ENCODE results near the gene ARL8A. TPM values are rescaled to one million over a fixed set of nuclear protein-coding genes. Genes with fewer than 3 reads are reported as not detected.
"Not testable (repeated sequence)": the region's sequence is repeated elsewhere in the genome, so short reads cannot be mapped to it uniquely, and the experiment has no call there.

ARL8A gene
- polyA plus RNA-seq, 3 donors, result 41.9 to 46.0 (median 43.3) TPM

DNA sequence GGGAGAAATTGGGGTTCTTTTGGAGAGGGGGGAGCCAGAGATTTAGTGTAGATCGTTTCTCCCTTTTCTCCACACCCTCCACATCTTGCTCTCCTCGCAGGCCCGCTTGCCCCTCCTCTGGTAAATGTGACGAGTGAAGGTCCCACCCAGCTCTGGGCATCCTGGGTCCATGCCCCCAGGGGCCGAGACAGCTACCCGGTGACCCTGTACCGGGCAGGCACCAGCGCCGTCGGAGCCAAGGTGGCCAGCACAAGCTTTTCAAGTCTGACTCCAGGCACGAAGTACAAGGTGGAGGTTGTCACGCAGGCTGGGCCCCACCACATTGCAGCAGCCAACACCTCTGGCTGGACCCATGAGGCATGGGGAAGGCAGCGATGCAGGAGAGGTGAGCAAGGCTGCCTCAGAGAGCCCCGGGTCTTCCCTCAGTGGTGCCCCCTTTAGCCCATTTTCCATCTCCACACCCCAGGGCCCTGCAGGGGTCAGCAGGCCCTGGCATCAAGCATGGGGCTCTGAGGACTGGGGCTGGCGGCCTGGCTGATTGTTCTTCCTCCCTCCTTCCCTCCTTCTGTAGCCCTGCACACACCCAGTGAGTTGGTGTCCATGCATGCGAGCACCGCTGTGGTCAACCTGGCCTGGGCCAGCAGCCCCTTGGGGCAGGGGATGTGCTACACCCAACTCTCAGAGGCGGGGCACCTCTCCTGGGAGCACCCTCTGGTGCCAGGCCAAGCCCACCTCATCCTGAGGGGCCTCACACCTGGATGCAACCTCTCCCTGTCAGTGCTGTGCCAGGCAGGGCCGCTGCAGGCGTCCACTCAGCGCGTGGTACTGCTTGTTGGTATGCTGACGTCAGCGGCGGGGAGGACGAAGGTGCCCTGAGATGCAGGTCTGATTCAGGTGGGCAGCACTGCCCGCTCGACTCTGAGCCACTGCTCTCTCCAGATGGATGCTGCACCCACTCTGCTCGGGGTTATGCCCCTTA, 32.7 kb upstream of the ARL8A start:
- no peak for DNase-seq (ENCODE audit: low read depth in 3 of 3, low spot score in 2 of 3)

- no peak for DNase-seq (ENCODE audit: low read depth in 3 of 3, low spot score in 2 of 3)
Observed at GRCh38 chr1:202173993-202174392, 29.5 kb upstream of the ARL8A start.

DNA sequence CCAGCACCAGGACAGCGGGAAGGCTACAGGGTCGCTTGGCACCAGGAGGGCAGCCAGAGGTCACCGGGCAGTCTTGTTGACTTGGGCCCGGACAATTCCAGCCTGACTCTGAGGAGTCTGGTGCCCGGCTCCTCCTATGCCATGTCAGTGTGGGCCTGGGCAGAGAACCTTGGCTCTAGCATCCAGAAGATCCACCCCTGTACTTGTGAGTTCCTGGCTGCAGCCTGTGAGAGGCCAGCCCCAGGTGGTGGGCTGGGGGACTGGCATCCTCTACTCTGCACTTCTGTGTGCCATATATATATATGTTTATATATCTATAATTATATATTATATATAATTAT, 27.4 kb upstream of the ARL8A start:
- no peak for DNase-seq (ENCODE audit: low read depth in 3 of 3, low spot score in 2 of 3)

DNA sequence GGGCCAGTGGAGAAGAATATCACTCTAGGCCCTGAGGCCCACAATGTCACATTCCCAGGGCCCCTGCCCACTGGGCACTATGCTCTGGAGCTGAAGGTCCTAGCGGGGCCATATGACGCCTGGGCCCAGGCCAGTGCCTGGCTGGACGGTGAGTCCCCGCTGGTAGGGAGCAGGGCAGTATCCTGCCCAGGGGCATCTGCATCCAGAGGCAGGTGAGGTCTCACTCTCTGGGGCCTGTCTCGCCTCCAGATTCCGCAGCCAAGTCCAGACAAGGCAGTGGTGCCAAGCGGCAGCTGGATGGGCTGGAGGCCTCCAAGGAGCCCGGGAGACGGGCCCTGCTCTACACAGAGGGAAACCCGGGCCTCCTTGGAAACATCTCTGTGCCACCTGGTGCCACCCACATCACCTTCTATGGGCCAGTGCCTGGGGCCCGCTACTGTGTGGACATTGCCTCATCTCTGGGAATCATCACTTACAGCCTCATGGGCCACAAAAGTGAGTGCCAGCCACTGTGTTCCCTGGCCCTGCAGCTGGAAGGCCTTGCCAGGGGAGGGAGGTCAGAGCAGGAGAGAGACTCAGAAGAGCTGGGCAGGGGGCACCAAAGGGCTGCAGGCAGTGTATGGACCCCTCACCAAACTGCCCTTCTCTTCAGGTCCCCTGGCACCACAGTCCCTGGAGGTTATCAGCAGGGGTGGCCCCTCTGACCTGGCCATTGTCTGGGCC, 26.9 kb upstream of the ARL8A start:
- DNase-seq (ENCODE audit: low read depth in 3 of 3, low spot score in 2 of 3), result no peak

DNA sequence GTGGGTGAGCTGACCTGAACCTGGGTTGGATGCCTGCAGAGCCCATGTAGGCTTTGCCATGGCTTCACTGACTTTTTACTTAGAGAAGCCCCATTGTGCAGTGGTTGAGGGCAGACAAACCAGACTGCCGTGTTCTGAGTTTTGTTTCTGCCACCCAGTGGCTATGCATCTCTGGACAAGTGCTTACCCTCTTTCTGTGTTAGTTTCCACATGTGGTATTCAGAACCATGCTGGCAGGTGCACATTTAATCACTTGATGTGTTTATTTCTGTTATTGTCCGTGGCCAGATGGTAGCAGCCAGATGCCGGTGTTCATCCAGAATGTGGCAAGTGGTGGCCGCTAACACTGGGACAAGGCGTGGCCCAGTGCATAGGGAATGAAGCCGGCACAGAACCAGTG, 26.2 kb upstream of the ARL8A start:
- DNase-seq (ENCODE audit: low read depth in 3 of 3, low spot score in 2 of 3), result no peak

DNA sequence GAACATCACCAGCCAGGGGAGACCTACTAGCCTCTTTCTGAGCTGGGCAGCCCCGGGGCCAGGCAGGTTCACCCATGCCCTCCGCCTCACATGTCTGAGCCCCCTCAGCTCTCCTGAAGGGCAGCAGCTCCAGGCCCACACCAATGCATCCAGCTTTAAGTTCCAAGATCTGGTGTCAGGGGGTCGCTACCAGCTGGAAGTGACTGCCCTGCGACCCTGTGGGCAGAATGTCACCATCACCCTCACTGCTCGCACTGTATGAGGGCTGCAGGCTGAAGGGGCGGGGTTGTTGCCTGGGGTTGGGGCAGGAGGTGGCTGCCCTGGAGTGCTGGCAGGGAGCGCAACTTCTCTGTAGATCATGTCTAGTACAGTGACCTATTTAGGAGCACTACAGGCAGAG, 24.3 kb upstream of the ARL8A start:
- DNase-seq (ENCODE audit: low read depth in 3 of 3, low spot score in 2 of 3), result no peak

GRCh38 chr1:202167708-202168415, 23.3 kb upstream of the ARL8A start:
- no peak for DNase-seq (ENCODE audit: low read depth in 3 of 3, low spot score in 2 of 3)

- DNase-seq (ENCODE audit: low read depth in 3 of 3, low spot score in 2 of 3), result not testable (repeated sequence)
Observed at GRCh38 chr1:202167054-202167453, 22.5 kb upstream of the ARL8A start.

DNA sequence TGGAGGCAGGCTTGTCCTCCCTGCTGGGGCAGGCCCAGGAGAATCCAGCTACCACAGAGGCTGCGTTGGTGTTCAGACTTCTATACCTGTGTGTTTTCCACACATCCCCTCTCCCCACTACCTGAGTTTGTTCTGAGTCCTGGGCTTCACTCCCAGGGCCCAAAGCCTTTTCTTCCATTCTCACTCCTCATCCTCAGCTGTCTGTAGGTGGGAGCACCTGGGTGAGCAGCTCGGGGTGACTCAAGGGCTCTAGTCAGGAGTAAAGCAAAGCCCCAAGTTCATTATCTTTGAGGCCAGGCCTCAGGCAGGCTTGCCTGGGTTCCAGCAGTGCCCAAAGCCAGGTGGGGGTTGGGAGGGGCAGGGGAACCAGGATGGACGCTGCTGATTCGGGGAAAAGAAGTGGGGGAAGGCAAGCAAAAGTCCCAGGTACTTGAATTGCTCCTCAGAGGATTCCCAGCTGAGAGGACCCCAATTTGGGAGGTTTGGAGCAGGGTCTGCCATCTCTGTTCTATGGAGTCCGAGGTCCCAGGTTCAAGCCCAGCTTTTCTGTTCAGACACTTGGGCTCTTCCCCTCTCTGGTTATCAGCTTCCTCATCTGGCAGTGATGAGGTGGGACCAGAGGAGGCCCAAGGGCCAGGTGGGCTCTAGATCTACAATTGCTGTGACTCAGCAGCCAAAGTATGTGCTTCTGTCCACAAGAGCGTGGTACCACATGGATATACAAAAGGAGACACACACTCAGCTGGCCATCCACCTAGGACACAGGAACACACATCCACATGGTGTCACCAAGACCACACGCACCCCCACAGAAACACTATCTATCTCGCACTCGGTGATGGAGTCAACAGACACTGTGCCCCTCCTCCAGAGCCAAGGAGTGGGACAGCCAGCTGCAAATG, 21.7 kb upstream of the ARL8A start:
- DNase-seq (ENCODE audit: low read depth in 3 of 3, low spot score in 2 of 3), result no peak

- no peak for DNase-seq (ENCODE audit: low read depth in 3 of 3, low spot score in 2 of 3)
Observed at GRCh38 chr1:202165267-202165941, 20.9 kb upstream of the ARL8A start.

DNA sequence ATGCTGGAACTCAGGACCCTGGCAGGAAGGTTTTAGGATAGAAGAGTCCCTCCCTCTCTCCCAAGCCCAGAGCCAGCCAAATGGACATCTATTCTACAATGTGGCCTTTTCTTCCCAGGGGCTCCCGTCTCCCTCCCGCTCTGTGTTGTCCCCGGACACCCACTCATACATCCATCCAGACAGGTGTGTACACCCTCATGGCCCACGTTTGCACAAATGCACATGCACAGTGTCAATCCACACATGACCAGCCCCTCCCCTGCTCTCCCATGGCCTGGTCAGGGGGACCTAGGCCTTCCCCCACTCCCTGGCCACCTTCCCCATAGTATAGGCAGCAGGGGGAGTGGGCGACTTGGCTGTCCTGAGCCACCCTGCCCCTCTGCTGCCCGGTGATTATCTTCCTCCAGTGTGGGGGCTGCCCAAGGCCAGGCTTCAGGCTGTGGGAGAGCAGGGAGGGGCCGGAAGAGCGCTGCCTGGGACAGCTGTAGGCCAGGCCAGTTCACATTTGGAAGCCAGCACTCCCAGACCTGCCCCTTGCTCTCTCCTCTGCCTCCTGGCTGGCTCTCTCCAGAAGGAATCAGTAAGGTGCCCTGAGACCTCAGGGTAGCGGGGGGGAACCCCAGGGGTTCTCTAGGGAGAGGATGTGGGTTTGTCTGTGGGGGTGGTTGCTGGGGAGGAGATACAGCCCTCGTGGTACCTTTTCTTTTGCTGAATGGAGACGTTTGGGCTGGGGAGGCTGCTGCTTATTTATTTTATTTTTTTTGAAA, 19.9 kb upstream of the ARL8A start:
- DNase-seq (ENCODE audit: low read depth in 3 of 3, low spot score in 2 of 3), result no peak

- no peak for DNase-seq (ENCODE audit: low read depth in 3 of 3, low spot score in 2 of 3)
Observed at GRCh38 chr1:202163281-202164270, 19.0 kb upstream of the ARL8A start.

- DNase-seq (ENCODE audit: low read depth in 3 of 3, low spot score in 2 of 3), result no peak
Observed at GRCh38 chr1:202162418-202163280, 18.1 kb upstream of the ARL8A start.

DNA sequence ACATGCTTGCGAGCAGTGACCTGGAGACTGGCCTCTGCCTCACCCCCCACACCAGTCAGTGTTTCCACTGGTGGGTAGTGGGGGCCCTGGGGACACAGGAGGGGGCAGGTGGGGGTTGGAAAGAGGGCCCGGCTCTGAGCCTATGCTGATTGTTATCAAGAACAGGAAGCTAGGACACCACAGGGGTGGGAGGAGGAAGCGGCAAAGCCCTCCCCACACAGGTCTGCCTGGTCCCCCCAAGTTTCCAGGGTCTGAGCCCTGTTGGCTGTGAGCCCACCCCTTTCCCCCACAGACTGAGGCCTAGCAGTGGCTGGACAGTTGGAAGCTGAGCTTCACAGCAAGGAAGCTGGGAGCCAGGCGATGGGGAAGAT, 17.5 kb upstream of the ARL8A start:
- DNase-seq (ENCODE audit: low read depth in 3 of 3, low spot score in 2 of 3), result no peak

DNA sequence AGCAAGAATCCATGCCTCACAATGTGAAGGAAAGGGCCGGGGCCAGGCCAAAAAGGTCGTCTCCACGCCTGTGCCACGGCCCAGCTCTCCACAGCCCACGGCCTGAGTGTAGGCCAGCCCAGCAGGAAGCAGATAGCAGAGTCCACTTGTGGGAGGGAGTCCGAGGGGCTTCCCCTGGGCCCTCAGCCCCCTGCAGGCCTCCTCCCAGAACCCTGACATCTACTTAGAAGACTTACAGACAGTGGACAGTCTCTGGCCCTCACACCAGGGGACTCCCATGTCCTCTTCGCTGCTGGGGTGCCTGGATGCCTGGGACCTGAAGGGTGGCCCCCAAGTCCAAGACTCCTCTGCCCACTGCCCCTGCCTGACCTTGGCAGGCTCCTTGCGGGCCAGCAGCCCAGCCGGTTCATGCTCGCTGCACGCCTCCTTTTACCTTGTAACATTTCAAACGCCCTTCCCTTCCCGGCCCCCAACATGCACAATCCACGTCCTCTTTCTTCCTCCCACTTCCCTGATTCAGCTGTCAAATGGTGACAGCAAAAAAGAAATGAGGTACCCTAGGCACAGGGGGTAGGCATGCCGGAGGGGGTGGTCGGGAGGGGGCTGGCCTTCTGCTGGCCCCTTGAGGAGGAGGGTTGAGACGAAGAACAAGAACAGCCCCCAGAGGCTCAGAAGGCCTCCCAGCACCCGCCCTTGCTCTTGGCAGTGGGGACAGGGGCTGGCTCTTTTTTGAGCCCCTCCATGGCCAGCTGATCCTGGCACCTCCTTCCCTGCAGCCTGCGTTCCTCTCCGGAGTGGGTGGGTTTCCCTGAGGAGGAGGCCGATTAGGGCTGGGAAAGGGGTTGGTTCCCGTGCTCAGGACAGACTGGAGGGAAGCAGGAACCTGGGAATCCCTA, 16.9 kb upstream of the ARL8A start:
- no peak for DNase-seq (ENCODE audit: low read depth in 3 of 3, low spot score in 2 of 3)

DNA sequence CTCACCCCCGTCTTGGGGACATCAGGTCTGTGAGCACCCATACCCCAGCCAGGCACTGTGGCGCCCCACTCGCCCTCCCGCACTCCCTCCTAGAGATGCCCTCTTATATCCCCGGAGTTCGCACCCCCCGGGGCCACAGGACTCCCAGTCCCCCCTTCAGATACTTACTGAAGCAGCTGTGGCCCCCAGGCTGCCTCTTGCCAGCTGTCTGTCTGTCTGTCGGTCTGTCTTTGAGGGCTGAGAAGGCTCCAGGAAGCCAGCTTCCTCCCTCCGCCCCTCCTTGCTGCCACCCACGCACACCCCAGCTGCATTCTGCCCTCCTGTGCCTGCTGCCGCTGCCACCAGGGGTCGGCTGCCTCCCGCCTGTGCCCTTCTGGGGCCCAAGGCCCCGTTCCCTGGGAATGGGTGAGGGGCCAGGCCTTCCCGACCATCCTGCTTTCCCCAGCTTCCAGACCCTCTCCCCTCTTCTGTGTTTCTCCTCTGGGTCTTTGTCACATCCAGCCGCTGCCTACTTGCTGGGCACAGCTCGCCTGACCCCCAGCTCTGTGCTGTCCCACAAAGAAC, 15.9 kb upstream of the ARL8A start, which contains the start of gene PTPN7:
PTPN7 (minus strand) TSS at position 226 of the 564 bp plus-strand sequence. CDS start 1,200 bp downstream, outside the sequence.
- no peak for DNase-seq (ENCODE audit: low read depth in 3 of 3, low spot score in 2 of 3)

Measured in right renal cortex interstitium (tissue), 3 donors.